Neutrophil (primary cell): Measurements from ENCODE around the gene GNAQ.

ENCODE experiments used
- H3K27ac ChIP-seq: fragments of 200-600 bp; sonication (generic); 2 replicates; pipeline ENCODE4 v1.5.1; 2016; ENCODE audit warnings: mild to moderate bottlenecking, moderate library complexity
- H3K27me3 ChIP-seq: fragments of 200-600 bp; sonication (generic); 2 replicates; pipeline ENCODE4 v1.6.0; 2016; ENCODE audit warnings: mild to moderate bottlenecking
- H3K36me3 ChIP-seq: fragments of 200-600 bp; sonication (generic); 2 replicates; pipeline ENCODE4 v1.5.1; 2017
- H3K4me1 ChIP-seq, 2 experiments: fragments of 200-600 bp in 1 of 2; sonication (generic) in 1 of 2; 1 replicate in 1 of 2; 2 replicates in 1 of 2; pipeline versions ENCODE4 v1.5.1 to v1.6.1; 2013 to 2016; ENCODE audit warnings: low read depth in 1 of 2, low read length in 1 of 2, mild to moderate bottlenecking in 1 of 2, moderate library complexity in 1 of 2; ENCODE audit not compliant: control insufficient read depth in 1 of 2, insufficient read depth in 1 of 2
- H3K4me3 ChIP-seq, 2 experiments: fragments of 200-600 bp in 1 of 2; sonication (generic) in 1 of 2; 1 replicate in 1 of 2; 2 replicates in 1 of 2; pipeline ENCODE4 v1.5.1; 2013 to 2016; ENCODE audit warnings: low read depth in 1 of 2, low read length in 1 of 2, mild to moderate bottlenecking in 1 of 2, moderate library complexity in 1 of 2
- H3K9me3 ChIP-seq: fragments of 200-600 bp; sonication (generic); 2 replicates; pipeline ENCODE4 v1.5.1; 2016
- CTCF ChIP-seq: fragments of 200-600 bp; sonication (generic); IDR thresholded peaks from 2 replicates; pipeline ENCODE4 v1.5.1; 2016; ENCODE audit warnings: antibody characterized with exemption

Gene GNAQ

GRCh38 chr9:77677957-77678535, 353.6 kb downstream of the GNAQ start:
- H3K4me3 ChIP-seq: no peak overlapping the region
- H3K36me3 ChIP-seq: no peaks in the 10 kb centered on the region
- no peaks in the 10 kb centered on the region for H3K9me3 ChIP-seq
- TF ChIP-seq CTCF: no peak
- peaks cover 11 to 16% of the 10 kb centered on the region in 2 experiments for H3K4me1 ChIP-seq
- H3K27me3 ChIP-seq: no peaks in the 10 kb centered on the region
- H3K27ac ChIP-seq: no peak overlapping the region

GRCh38 chr9:77677397-77677796, 354.2 kb downstream of the GNAQ start:
- no peak overlapping the region for H3K4me3 ChIP-seq
- peaks cover 11 to 16% of the 10 kb centered on the region in 2 experiments for H3K4me1 ChIP-seq
- H3K27me3 ChIP-seq: no peaks in the 10 kb centered on the region
- H3K27ac ChIP-seq: no peak overlapping the region
- no peaks in the 10 kb centered on the region for H3K9me3 ChIP-seq
- no peak for TF ChIP-seq CTCF
- no peaks in the 10 kb centered on the region for H3K36me3 ChIP-seq

GRCh38 chr9:77673941-77674791, 357.4 kb downstream of the GNAQ start:
- Histone ChIP-seq H3K27me3 (no peaks in the 10 kb centered on the region), H3K36me3 (no peaks in the 10 kb centered on the region), H3K4me3 (no peak overlapping the region), H3K27ac (no peak overlapping the region), H3K9me3 (no peaks in the 10 kb centered on the region), H3K4me1 (peaks cover 8 to 12% of the 10 kb centered on the region in 2 experiments)
- no peak for TF ChIP-seq CTCF

- no peaks in the 10 kb centered on the region for H3K27me3 ChIP-seq
- H3K4me3 ChIP-seq: no peak overlapping the region
- no peak for TF ChIP-seq CTCF
- H3K27ac ChIP-seq: no peak overlapping the region
- no peaks in the 10 kb centered on the region for H3K4me1 ChIP-seq
- H3K36me3 ChIP-seq: no peaks in the 10 kb centered on the region
- no peaks in the 10 kb centered on the region for H3K9me3 ChIP-seq
Measured at GRCh38 chr9:77672183-77672582, 359.4 kb downstream of the GNAQ start.

- Histone ChIP-seq H3K36me3 (no peaks in the 10 kb centered on the region), H3K9me3 (no peaks in the 10 kb centered on the region), H3K27ac (no peak overlapping the region), H3K27me3 (peaks cover 17% of the 10 kb centered on the region), H3K4me3 (no peak overlapping the region), H3K4me1 (no peaks in the 10 kb centered on the region)
- TF ChIP-seq CTCF: no peak
Measured at GRCh38 chr9:77667151-77667550, 364.5 kb downstream of the GNAQ start.
